SK-N-SH (cell line): ENCODE measurements around the gene TP53BP2.

Source experiments
- CTCF ChIP-seq: fragments of 200-600 bp; sonication (generic); IDR thresholded peaks from 2 replicates; pipeline ENCODE4 v1.6.1; 2017; ENCODE audit warnings: antibody characterized with exemption, mild to moderate bottlenecking, moderate library complexity
- GATA2 ChIP-seq: sonication (generic); formaldehyde crosslinking; IDR thresholded peaks from 2 replicates; pipeline ENCODE4 v1.5.0; 2020; ENCODE audit warnings: mild to moderate bottlenecking, missing genetic modification reagents
- JUND ChIP-seq: IDR thresholded peaks from 2 replicates; pipeline ENCODE4 v1.4.0; 2012

- TF ChIP-seq GATA2 (CRISPR knock-in tag), result no peak
- no peak for TF ChIP-seq JUND
- TF ChIP-seq CTCF, result no peak
Observed at GRCh38 chr1:223737342-223737741, 108.4 kb downstream of the TP53BP2 start.
